GM21515 (cell line): ENCODE measurements around the gene FCGBP.
"Not testable (repeated sequence)": the region's sequence is repeated elsewhere in the genome, so short reads cannot be mapped to it uniquely, and the experiment has no call there.

Experiments used
- ATAC-seq: cut with Tn5 transposase; IDR thresholded peaks from one replicate; pipeline ENCODE4 v1.9.1; 2021; ENCODE audit not compliant: unreplicated experiment

Gene FCGBP

GRCh38 chr19:39919976-39920375 is 14.5 kb downstream of the FCGBP start:
- no peak for ATAC-seq

- ATAC-seq, result no peak
Observed at GRCh38 chr19:39918183-39918651, 16.2 kb downstream of the FCGBP start.

GRCh38 chr19:39917561-39918182 is 16.8 kb downstream of the FCGBP start:
- ATAC-seq, result no peak

GRCh38 chr19:39916851-39917396 is 17.5 kb downstream of the FCGBP start:
- no peak for ATAC-seq

GRCh38 chr19:39916236-39916635 is 18.2 kb downstream of the FCGBP start:
- no peak for ATAC-seq

GRCh38 chr19:39915848-39916215 is 18.6 kb downstream of the FCGBP start:
- ATAC-seq, result no peak

- no peak for ATAC-seq
Observed at GRCh38 chr19:39915101-39915847, 19.2 kb downstream of the FCGBP start.

- no peak for ATAC-seq
Observed at GRCh38 chr19:39913682-39914333, 20.6 kb downstream of the FCGBP start.

- no peak for ATAC-seq
Observed at GRCh38 chr19:39908803-39909202, 25.6 kb downstream of the FCGBP start.

- ATAC-seq, result no peak
Observed at GRCh38 chr19:39906820-39907611, 27.4 kb downstream of the FCGBP start.

- ATAC-seq, result no peak
Observed at GRCh38 chr19:39906283-39906682, 28.2 kb downstream of the FCGBP start.

GRCh38 chr19:39903486-39904091 is 30.8 kb downstream of the FCGBP start:
- not testable (repeated sequence) for ATAC-seq

- not testable (repeated sequence) for ATAC-seq
Observed at GRCh38 chr19:39902326-39902725, 32.1 kb downstream of the FCGBP start.

- ATAC-seq, result not testable (repeated sequence)
Observed at GRCh38 chr19:39901681-39902080, 32.8 kb downstream of the FCGBP start.

- not testable (repeated sequence) for ATAC-seq
Observed at GRCh38 chr19:39898858-39899257, 35.6 kb downstream of the FCGBP start.

- ATAC-seq, result not testable (repeated sequence)
Observed at GRCh38 chr19:39897511-39898245, 36.8 kb downstream of the FCGBP start.

- not testable (repeated sequence) for ATAC-seq
Observed at GRCh38 chr19:39895096-39895495, 39.3 kb downstream of the FCGBP start.

GRCh38 chr19:39894236-39894606 is 40.2 kb downstream of the FCGBP start:
- ATAC-seq, result not testable (repeated sequence)

GRCh38 chr19:39893366-39894235 is 40.8 kb downstream of the FCGBP start:
- ATAC-seq, result not testable (repeated sequence)
